ENCODE measurements around the gene NOX3. TPM values are rescaled to one million over a fixed set of nuclear protein-coding genes. Genes with fewer than 3 reads are reported as not detected.
"Not testable (repeated sequence)": the region's sequence is repeated elsewhere in the genome, so short reads cannot be mapped to it uniquely, and the experiment has no call there.

NOX3 gene
- total and polyA plus RNA-seq, 2 donors (not counting 3 experiments of a cell fraction or from before 2014, with no cell fraction given): not detected

DNA sequence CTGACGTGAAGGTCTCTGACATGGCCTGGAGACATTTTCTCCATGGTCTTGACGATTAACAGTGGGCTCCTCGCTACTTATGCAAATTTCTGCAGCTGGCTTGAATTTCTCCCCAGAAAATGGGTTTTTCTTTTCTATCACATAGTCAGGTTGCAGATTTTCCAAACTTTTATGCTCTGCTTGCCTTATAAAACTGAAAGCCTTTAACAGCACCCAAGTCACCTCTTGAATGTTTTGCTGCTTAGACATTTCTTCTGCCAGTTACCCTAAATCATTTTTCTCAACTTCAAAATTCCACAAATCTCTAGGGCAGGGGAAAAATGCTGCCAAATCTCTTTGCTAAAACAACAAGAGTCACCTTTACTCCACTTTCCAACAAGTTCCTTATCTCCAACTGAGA is 12.9 kb upstream of the NOX3 start:
- H3K27me3 ChIP-seq (ENCODE audit: control insufficient read depth in 2 of 2, insufficient read depth in 2 of 2, low read length in 2 of 2); H3K4me3 ChIP-seq (replicated peaks in 1 of 3; ENCODE audit: insufficient read depth in 1 of 3, low read depth in 1 of 3, low read length in 3 of 3); H3K27ac ChIP-seq (ENCODE audit: insufficient read depth, low read depth, low read length); POLR2A ChIA-PET; H4K20me1 ChIP-seq (replicated peaks; ENCODE audit: control insufficient read depth, extremely low read depth, insufficient read depth, low read length); BruUV-seq (replicated peaks); H3K4me1 ChIP-seq (ENCODE audit: control insufficient read depth, extremely low read depth, insufficient read depth, low read length); intact Hi-C loops (cut with micrococcal nuclease); DNase-seq (ENCODE audit: low read depth, low spot score); H3K79me2 ChIP-seq (ENCODE audit: control insufficient read depth, insufficient read depth, low read length); H3K4me2 ChIP-seq (ENCODE audit: insufficient read depth, low read length); CTCF ChIA-PET; FAIRE-seq; H3K9me3 ChIP-seq (replicated peaks; ENCODE audit: control insufficient read depth, insufficient read depth, low read length); H3K9me1 ChIP-seq (replicated peaks; ENCODE audit: control insufficient read depth, extremely low read depth, insufficient read depth, low read length); H3K36me3 ChIP-seq (ENCODE audit: control insufficient read depth in 2 of 2, extremely low read depth in 1 of 2, insufficient read depth in 2 of 2, low read length in 2 of 2); H3K9ac ChIP-seq (replicated peaks; ENCODE audit: extremely low read depth, insufficient read depth, low read length); dilution Hi-C loops (cut with MboI; ENCODE audit: extremely low pct_ligation_motif_present, low sequenced_read_pairs); H2AFZ ChIP-seq (ENCODE audit: low read depth, low read length): not testable (repeated sequence)

DNA sequence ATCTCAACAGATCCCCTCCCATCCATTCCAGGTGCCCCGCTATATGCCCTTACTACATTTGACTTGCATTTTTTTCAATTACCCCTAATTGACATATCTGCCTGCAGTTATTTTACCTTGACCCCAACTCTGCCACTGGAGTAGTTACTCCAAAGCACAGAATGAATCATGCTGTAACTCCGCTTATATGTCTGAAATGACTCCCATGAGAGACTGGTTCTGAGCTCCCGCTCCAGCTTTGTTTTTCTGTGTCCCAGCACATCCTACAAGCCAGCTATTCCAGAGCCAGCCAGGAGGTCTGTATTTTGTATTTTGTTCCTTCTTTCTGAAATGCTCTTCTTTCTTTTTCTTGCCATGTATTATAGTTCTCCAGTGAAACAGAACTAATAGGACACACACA is 10.9 kb upstream of the NOX3 start:
- CTCF ChIA-PET: no interaction called here
- dilution Hi-C loops (cut with MboI; ENCODE audit: extremely low pct_ligation_motif_present, low sequenced_read_pairs): no loop called here
- POLR2A ChIA-PET: no interaction called here

More for the DNA sequence above, 10.9 kb upstream of the NOX3 start:
- Histone ChIP-seq H2AFZ (ENCODE audit: low read depth, low read length) (no peak overlapping the region), H4K20me1 (replicated peaks; ENCODE audit: control insufficient read depth, extremely low read depth, insufficient read depth, low read length) (no peaks in the 10 kb centered on the region), H3K4me1 (ENCODE audit: control insufficient read depth, extremely low read depth, insufficient read depth, low read length) (no peaks in the 10 kb centered on the region), H3K4me3 (replicated peaks in 1 of 3; ENCODE audit: insufficient read depth in 1 of 3, low read depth in 1 of 3, low read length in 3 of 3) (no peak overlapping the region), H3K9ac (replicated peaks; ENCODE audit: extremely low read depth, insufficient read depth, low read length) (no peak overlapping the region), H3K9me3 (replicated peaks; ENCODE audit: control insufficient read depth, insufficient read depth, low read length) (no peaks in the 10 kb centered on the region), H3K9me1 (replicated peaks; ENCODE audit: control insufficient read depth, extremely low read depth, insufficient read depth, low read length) (no peaks in the 10 kb centered on the region), H3K79me2 (ENCODE audit: control insufficient read depth, insufficient read depth, low read length) (no peaks in the 10 kb centered on the region), H3K27ac (ENCODE audit: insufficient read depth, low read depth, low read length) (no peak overlapping the region), H3K27me3 (ENCODE audit: control insufficient read depth in 2 of 2, insufficient read depth in 2 of 2, low read length in 2 of 2) (no peaks in the 10 kb centered on the region), H3K4me2 (ENCODE audit: insufficient read depth, low read length) (no peak overlapping the region), H3K36me3 (ENCODE audit: control insufficient read depth in 2 of 2, extremely low read depth in 1 of 2, insufficient read depth in 2 of 2, low read length in 2 of 2) (no peaks in the 10 kb centered on the region)
- TF ChIP-seq GATA2 (IDR thresholded peaks at IDR 0.05; ENCODE audit: insufficient read depth, insufficient read length, low read depth, low read length) (no peak), EZH2 (IDR thresholded peaks at IDR 0.05; ENCODE audit: borderline replicate concordance, low read depth, low read length, severe bottlenecking) (no peak), FOS (IDR thresholded peaks at IDR 0.05; ENCODE audit: borderline replicate concordance, insufficient read depth, low read length) (no peak), JUN (IDR thresholded peaks at IDR 0.05; ENCODE audit: borderline replicate concordance, insufficient read depth, insufficient read length, low read depth) (no peak), MYC (IDR thresholded peaks at IDR 0.05; ENCODE audit: low read depth, low read length) (no peak), POLR2A (IDR thresholded peaks at IDR 0.05; ENCODE audit: low read depth, low read length) (no peak), POLR2AphosphoS5 (IDR thresholded peaks at IDR 0.05; ENCODE audit: insufficient read depth, low read depth, low read length) (no peak)
- TF ChIP-seq, protein P1, sequence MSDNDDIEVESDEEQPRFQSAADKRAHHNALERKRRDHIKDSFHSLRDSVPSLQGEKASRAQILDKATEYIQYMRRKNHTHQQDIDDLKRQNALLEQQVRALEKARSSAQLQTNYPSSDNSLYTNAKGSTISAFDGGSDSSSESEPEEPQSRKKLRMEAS (IDR thresholded peaks at IDR 0.05; ENCODE audit: insufficient read depth, insufficient read length): no peak
- TF ChIP-seq, protein P2, sequence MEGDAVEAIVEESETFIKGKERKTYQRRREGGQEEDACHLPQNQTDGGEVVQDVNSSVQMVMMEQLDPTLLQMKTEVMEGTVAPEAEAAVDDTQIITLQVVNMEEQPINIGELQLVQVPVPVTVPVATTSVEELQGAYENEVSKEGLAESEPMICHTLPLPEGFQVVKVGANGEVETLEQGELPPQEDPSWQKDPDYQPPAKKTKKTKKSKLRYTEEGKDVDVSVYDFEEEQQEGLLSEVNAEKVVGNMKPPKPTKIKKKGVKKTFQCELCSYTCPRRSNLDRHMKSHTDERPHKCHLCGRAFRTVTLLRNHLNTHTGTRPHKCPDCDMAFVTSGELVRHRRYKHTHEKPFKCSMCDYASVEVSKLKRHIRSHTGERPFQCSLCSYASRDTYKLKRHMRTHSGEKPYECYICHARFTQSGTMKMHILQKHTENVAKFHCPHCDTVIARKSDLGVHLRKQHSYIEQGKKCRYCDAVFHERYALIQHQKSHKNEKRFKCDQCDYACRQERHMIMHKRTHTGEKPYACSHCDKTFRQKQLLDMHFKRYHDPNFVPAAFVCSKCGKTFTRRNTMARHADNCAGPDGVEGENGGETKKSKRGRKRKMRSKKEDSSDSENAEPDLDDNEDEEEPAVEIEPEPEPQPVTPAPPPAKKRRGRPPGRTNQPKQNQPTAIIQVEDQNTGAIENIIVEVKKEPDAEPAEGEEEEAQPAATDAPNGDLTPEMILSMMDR (IDR thresholded peaks at IDR 0.05; ENCODE audit: extremely low read depth in 1 of 2, insufficient read depth in 1 of 2, low read depth in 1 of 2, low read length in 2 of 2): no peak
- FAIRE-seq: no peak
- intact Hi-C loops (cut with micrococcal nuclease): no loop called here
- DNase-seq (ENCODE audit: low read depth, low spot score): no peak
- BruUV-seq (replicated peaks): no TSS peak

Measured in endothelial cell of umbilical vein (primary cell).